Measurements from ENCODE around the gene HNRNPLL.

Gene HNRNPLL

GRCh38 chr2:38524580-38524979, 78.1 kb downstream of the HNRNPLL start:
- no peak for DNase-seq

DNA sequence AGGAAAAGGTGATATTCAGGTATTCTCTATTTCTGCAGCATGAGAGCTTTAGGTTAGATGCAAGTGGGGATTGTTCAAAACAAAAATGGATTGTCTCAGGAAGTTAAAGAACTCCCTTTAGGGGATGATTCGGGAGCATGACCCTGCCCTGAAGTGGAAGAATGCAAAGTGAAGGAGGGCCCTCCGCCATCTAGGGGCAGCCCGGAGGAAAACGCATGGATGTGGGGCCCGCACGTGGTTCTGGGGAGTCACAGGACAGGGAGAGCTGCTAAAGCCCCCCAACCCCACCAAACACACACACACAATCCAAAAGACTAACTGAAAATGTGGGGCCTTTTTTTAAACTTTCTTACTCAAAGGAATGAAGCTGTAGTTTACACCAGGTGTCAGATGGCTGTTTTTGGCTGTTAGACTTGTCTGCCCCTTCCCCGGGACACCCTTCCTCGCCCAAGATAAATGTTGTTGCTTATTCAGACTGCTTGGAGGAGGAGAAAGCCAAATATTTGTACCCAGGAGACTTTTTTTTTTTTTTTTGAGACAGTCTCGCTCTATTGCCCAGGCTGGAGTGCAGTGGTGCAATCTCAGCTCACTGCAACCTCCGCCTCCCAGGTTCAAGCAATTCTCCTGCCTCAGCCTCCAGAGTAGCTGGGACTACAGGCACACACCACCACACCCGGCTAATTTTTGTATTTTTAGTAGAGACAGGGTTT, 78.8 kb downstream of the HNRNPLL start:
- no peak for DNase-seq

DNA sequence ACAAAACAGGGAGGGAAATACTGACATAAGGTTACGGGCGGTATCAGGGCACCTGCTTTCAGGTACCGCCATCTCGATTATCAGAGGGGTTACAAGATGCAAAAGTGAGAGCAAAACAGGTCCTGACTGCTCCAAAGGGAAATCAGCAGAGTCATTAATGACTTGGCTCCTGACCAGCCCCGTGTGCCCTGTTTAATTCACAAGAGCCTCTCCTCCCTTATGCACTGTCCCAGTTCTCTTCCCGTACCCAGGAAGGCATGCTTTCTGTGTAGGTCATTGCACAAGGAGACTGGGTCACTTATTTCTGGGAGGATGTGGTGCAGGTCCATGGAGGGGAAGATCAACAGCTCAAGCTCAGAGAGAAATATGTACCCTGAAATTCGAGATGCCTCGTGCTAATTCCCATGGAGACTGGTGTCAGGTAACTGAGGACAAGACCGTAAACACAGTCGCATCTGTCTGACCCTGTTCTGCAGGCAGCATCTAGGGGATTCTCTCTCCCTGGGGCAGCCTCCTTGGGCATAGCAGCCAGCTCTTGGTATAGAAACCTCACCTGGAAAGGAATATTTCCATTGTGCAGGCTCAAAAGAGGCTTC, 79.9 kb downstream of the HNRNPLL start:
- no peak for DNase-seq

DNA sequence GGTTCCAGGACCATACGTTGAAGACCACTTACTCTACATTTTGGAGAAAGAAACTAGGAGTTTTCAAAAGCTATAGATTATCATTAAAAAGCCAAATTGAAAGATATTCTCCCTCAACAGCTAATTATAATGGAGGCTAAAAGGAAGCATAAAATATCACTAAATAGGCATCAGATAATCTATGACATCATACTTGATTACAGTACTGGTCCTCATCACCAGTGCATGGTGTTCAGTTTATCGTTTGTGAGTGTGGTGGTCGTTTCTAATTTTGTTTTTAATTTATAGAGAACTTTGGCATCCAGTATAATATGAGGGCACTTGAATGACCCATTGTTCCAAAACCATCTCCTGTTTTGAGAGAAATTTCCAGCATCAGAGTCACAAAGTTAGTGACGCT, 80.9 kb downstream of the HNRNPLL start:
- no peak for DNase-seq

GRCh38 chr2:38517284-38517683, 85.4 kb downstream of the HNRNPLL start:
- DNase-seq = no peak

GRCh38 chr2:38516526-38516925, 86.2 kb downstream of the HNRNPLL start:
- no peak for DNase-seq

DNA sequence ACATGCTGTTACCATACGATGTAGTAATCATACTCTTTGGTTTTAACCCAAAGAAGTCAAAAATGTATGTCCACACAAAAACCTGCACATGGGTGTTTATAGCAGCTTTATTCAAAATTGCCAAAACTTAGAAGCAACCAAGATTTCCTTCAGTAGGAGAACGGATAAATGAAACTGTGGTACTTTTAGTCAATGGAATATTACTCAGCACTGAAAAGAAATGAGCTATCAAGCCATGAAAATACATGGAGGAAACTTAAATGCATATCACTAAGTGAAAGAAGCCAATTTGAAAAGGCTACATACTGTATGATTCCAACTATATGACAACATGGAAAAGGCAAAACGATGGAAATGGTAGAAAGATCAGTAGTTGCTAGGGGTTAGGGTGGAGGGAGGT, 86.6 kb downstream of the HNRNPLL start:
- DNase-seq = no peak

GRCh38 chr2:38515155-38516074, 87.3 kb downstream of the HNRNPLL start:
- DNase-seq = no peak

DNA sequence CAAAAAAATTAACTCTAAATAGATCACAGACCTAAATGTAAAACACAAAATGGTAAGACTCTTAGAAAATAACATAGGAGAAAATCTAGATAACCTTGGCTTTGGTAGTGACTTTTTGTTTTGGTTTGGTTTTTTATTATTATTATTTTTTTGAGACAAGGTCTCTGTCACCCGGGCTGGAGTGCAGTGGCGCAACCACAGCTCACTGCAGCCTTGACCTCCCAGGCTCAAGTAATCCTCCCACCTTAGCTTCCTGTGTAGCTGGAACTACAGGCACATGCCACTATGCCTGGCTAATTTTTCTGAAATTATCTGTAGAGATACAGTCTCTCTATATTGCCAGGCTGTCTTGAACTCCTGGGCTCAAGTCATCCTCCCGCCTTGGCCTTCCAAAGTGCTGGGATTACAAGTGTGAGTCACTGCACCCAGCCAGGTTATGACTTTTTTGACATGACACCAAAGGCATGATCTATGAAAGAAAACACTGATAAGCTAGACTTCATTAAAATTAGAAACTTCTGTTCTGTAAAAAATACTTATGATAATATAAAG, 88.0 kb downstream of the HNRNPLL start:
- no peak for DNase-seq

DNA sequence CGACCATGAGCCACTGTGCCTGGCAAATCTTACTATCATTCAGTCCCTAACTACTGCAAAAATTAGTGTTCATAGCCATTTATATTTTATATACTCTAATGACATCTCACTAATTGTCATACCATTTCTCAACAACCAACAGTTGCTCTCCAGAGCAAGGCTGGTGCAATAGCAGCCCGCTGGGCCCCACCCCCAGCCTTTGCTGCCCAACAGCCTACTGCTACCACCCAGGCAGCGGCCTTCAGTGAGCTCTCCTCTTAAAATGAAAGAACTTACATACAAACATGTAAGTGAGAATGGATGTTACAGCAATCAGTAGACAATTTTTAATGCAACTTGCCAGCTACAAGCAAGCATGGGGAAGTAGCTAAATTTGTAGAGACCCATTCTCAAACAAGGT, 90.5 kb downstream of the HNRNPLL start:
- no peak for DNase-seq
